Colonic mucosa (tissue), 4 donors: ENCODE results near the gene ZNF516. TPM values are rescaled to one million over a fixed set of nuclear protein-coding genes. Genes with fewer than 3 reads are reported as not detected.
A peak's percentile ranks its signal among the peaks of the same experiment; 100 is the strongest.

ENCODE experiments used
- DNase-seq: peaks from one replicate; pipeline ENCODE4 v3.0.0-alpha.2; 2020
- H3K27ac ChIP-seq: fragments of 200-600 bp; one replicate; pipeline ENCODE4 v1.8.0; 2021
- H3K27me3 ChIP-seq: fragments of 200-600 bp; one replicate; pipeline ENCODE4 v1.8.0; 2021
- H3K36me3 ChIP-seq: fragments of 200-600 bp; one replicate; pipeline ENCODE4 v1.8.0; 2021
- H3K4me1 ChIP-seq: fragments of 200-600 bp; one replicate; pipeline ENCODE4 v1.8.0; 2021; ENCODE audit warnings: mild to moderate bottlenecking
- H3K4me3 ChIP-seq: fragments of 200-600 bp; one replicate; pipeline ENCODE4 v1.8.0; 2021
- H3K9ac ChIP-seq, 2 donors: one replicate each; pipeline ENCODE4 v1.7.0; 2013; ENCODE audit warnings: control low read depth in 2 of 2, low read depth in 2 of 2, low read length in 2 of 2
- H3K9me3 ChIP-seq: fragments of 200-600 bp; one replicate; pipeline ENCODE4 v1.8.0; 2021
- intact Hi-C: fragments of 100-400 bp; cut with DNase I; formaldehyde crosslinking; loops from one replicate; pipeline ENCODE4 v1.14.1; 2022
- total RNA-seq, 2 donors: library from RNA; stranded (reverse); fragmentation: NEBNext Ultra II Directional in 1 of 2; extraction: Animal tissue kit (Norgen Biotek cat#: 25700) in 1 of 2; gene quantifications; one replicate each; pipeline ENCODE4 v1.2.1, GENCODE V29; 2021
- TF ChIP-seq, protein P1 (sequence below): fragments of 200-600 bp; IDR thresholded peaks from one replicate; pipeline ENCODE4 v1.8.0; 2022; ENCODE audit warnings: antibody characterized with exemption, mild to moderate bottlenecking
- donor health status: healthy.
- donor health status: DM: no; HTN: no; CAD: no.
- donor health status: DM: no; HTN: no; CAD: no.

ZNF516 gene
- total RNA-seq, 2 donors from 2014 or later = 15.2 to 21.3 TPM

- Histone ChIP-seq H3K4me1 (no peaks in the 10 kb centered on the region), H3K27me3 (no peaks in the 10 kb centered on the region), H3K9me3 (no peaks in the 10 kb centered on the region), H3K9ac (no peak overlapping the region), H3K27ac (no peak overlapping the region), H3K4me3 (no peak overlapping the region), H3K36me3 (no peaks in the 10 kb centered on the region)
- intact Hi-C loops = no loop called here
- no peak for DNase-seq
- TF ChIP-seq, protein P1, sequence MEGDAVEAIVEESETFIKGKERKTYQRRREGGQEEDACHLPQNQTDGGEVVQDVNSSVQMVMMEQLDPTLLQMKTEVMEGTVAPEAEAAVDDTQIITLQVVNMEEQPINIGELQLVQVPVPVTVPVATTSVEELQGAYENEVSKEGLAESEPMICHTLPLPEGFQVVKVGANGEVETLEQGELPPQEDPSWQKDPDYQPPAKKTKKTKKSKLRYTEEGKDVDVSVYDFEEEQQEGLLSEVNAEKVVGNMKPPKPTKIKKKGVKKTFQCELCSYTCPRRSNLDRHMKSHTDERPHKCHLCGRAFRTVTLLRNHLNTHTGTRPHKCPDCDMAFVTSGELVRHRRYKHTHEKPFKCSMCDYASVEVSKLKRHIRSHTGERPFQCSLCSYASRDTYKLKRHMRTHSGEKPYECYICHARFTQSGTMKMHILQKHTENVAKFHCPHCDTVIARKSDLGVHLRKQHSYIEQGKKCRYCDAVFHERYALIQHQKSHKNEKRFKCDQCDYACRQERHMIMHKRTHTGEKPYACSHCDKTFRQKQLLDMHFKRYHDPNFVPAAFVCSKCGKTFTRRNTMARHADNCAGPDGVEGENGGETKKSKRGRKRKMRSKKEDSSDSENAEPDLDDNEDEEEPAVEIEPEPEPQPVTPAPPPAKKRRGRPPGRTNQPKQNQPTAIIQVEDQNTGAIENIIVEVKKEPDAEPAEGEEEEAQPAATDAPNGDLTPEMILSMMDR = no peak
Observed at GRCh38 chr18:76430636-76431035, 64.4 kb downstream of the ZNF516 start.

DNA sequence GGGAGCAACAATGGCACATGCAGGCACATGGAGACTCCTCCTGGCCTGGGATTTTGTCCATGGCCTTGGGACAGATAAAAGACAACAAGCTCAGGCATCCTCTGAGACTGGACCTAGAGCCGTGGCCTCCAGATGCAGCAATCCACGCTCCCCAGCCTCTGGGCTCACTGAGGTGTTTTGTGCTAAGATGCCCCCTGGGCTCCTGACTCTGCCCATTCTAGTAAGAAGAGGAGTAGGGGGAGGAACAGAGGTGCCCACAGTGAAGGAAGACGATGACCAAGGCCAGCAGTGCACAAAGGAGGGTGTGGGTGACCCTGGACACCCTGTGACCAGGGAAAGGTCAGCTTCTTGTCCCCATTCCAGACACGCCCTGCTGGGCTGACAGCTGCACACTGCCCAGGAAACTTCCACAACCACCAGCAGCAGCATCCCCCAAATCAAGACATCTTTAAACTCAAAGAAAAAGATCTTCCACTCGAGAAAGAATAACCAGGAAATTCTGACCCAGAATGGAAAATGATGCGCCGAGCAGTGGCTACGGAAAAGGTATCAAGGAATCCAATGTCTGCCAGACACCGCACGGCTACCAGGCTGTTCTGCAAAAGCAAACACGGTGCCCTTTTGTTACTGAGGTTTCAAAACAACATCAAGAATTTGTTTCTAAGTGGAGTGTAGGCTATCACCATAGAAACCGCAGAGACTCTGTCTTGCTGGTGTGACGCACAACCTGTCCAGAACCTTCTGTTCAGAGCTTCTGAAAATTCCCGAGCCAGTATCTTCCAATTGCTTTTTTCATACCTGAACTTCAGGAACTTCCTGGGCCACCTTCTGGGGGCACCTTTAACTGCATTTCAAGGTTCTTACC is 65.5 kb downstream of the ZNF516 start:
- Histone ChIP-seq H3K9me3 (no peaks in the 10 kb centered on the region), H3K4me1 (no peaks in the 10 kb centered on the region), H3K36me3 (no peaks in the 10 kb centered on the region), H3K27me3 (no peaks in the 10 kb centered on the region), H3K4me3 (no peak overlapping the region), H3K9ac (no peak overlapping the region), H3K27ac (no peak overlapping the region)
- intact Hi-C loops = no loop called here
- TF ChIP-seq, protein P1 = no peak
- DNase-seq = no peak

- TF ChIP-seq, protein P1 = no peak
- intact Hi-C loops = no loop called here
- DNase-seq = no peak
- H3K4me1 ChIP-seq = no peaks in the 10 kb centered on the region
- H3K27ac ChIP-seq = no peak overlapping the region
- H3K9ac ChIP-seq = no peak overlapping the region
- no peaks in the 10 kb centered on the region for H3K9me3 ChIP-seq
- no peaks in the 10 kb centered on the region for H3K27me3 ChIP-seq
- H3K36me3 ChIP-seq = no peaks in the 10 kb centered on the region
- H3K4me3 ChIP-seq = no peak overlapping the region
Observed at GRCh38 chr18:76428396-76429261, 66.4 kb downstream of the ZNF516 start.

- no peak overlapping the region for H3K9ac ChIP-seq
- intact Hi-C loops = no loop called here
- TF ChIP-seq, protein P1 = peak; percentile 39
- H3K27ac ChIP-seq = no peak overlapping the region
- no peak overlapping the region for H3K4me3 ChIP-seq
- no peaks in the 10 kb centered on the region for H3K4me1 ChIP-seq
- no peak for DNase-seq
- no peaks in the 10 kb centered on the region for H3K27me3 ChIP-seq
- no peaks in the 10 kb centered on the region for H3K9me3 ChIP-seq
- no peaks in the 10 kb centered on the region for H3K36me3 ChIP-seq
Observed at GRCh38 chr18:76426737-76427305, 68.2 kb downstream of the ZNF516 start.
